ENCODE measurements around the gene UBAP2L. TPM values are rescaled to one million over a fixed set of nuclear protein-coding genes. Genes with fewer than 3 reads are reported as not detected.

UBAP2L gene
- total and polyA plus RNA-seq, 9 of the 15 experiments (the other 6 are each of a cell fraction or from before 2014, with no cell fraction given) = 75.0 to 245 (median 119) TPM

GRCh38 chr1:154178911-154179811 is 41.6 kb upstream of the UBAP2L start (continued):
- no peak for TF ChIP-seq REST (IDR thresholded peaks at IDR 0.05; ENCODE audit: borderline replicate concordance)
- no peak for TF ChIP-seq REST (CRISPR knock-in tag; IDR thresholded peaks at IDR 0.05; ENCODE audit: low read depth)
- TF ChIP-seq FUS (optimal IDR thresholded peaks at IDR 0.05; ENCODE audit: low read depth, low read length) = no peak
- TF ChIP-seq ARID1B (IDR thresholded peaks at IDR 0.05) = peak; percentile 15; the same call in 1 of the 2 replicates
- no peak for TF ChIP-seq PYGO2 (tag; IDR thresholded peaks at IDR 0.05)
